Sigmoid colon (tissue), 7 donors: ENCODE results near the gene NPIPB2. TPM values are rescaled to one million over a fixed set of nuclear protein-coding genes. Genes with fewer than 3 reads are reported as not detected.
"Not testable (repeated sequence)": the region's sequence is repeated elsewhere in the genome, so short reads cannot be mapped to it uniquely, and the experiment has no call there.

ENCODE experiments used
- DNase-seq: peaks from one replicate; pipeline ENCODE4 v3.0.0-alpha.2; 2019
- H3K27ac ChIP-seq, 4 donors: fragments of 200-600 bp; sonication (generic); one replicate each; pipeline ENCODE4 v1.5.1; 2016 to 2019; ENCODE audit warnings: mild to moderate bottlenecking in 1 of 4
- H3K27me3 ChIP-seq, 3 donors: fragments of 200-600 bp; sonication (generic); one replicate each; pipeline ENCODE4 v1.5.1; 2019; ENCODE audit warnings: mild to moderate bottlenecking in 1 of 3
- H3K36me3 ChIP-seq, 4 donors: fragments of 200-600 bp; sonication (generic); one replicate each; pipeline ENCODE4 v1.5.1; 2016 to 2019
- H3K4me1 ChIP-seq, 4 donors: fragments of 200-600 bp; sonication (generic); one replicate each; pipeline ENCODE4 v1.5.1; 2017 to 2019
- H3K4me3 ChIP-seq, 4 donors: fragments of 200-600 bp; sonication (generic); one replicate each; pipeline ENCODE4 v1.5.1; 2017 to 2019; ENCODE audit warnings: mild to moderate bottlenecking in 2 of 4, moderate library complexity in 1 of 4
- H3K9me3 ChIP-seq, 4 donors: fragments of 200-600 bp in 3 of 4; sonication (generic) in 3 of 4; one replicate each; pipeline versions ENCODE4 v1.5.1 to v1.6.1; 2013 to 2019
- EP300 ChIP-seq, 4 donors: sonication (generic); formaldehyde crosslinking; IDR thresholded peaks; one replicate each; pipeline ENCODE4 v1.6.1; 2017; ENCODE audit warnings: antibody characterized with exemption in 4 of 4
- POLR2A ChIP-seq, 2 donors: fragments of 450-650 bp; IDR thresholded peaks; one replicate each; pipeline ENCODE4 v1.6.1; 2016; ENCODE audit warnings: antibody characterized with exemption in 2 of 2, mild to moderate bottlenecking in 2 of 2, moderate library complexity in 2 of 2
- POLR2AphosphoS5 ChIP-seq, 4 donors: sonication (generic); formaldehyde crosslinking; IDR thresholded peaks; one replicate each; pipeline ENCODE4 v1.6.1; 2017; ENCODE audit warnings: antibody characterized with exemption in 4 of 4
- WGBS, 2 donors: extraction: QIAGEN DNeasy Blood & Tissue Kit; methylation state at CpG; one replicate each; pipeline ENCODE4 v1.1.7; 2013; 5-methylcytosine and 5-hydroxymethylcytosine counted together
- intact Hi-C: fragments of 100-400 bp; cut with DNase I; formaldehyde crosslinking; loops from one replicate; pipeline ENCODE4 v1.15.1; 2023
- polyA plus RNA-seq, 3 donors: library from polyadenylated mRNA; stranded (reverse); fragments of 200-250 nt; gene quantifications; one replicate each; pipeline ENCODE4 v1.2.3, GENCODE V29; 2013
- total RNA-seq, 4 donors: library from RNA; depleted of rRNA; stranded (reverse); fragments of >200 nt; gene quantifications; one replicate each; pipeline ENCODE4 v1.1.0, GENCODE V29; 2016
- TF ChIP-seq, protein P1 (sequence below), 4 experiments: fragments of 450-650 bp in 3 of 4; fragments of 200-600 bp in 1 of 4; IDR thresholded peaks; one replicate each; pipeline ENCODE4 v1.5.1; 2016 to 2019; ENCODE audit warnings: antibody characterized with exemption in 4 of 4, mild to moderate bottlenecking in 3 of 4, moderate library complexity in 2 of 4
- donor health status: healthy with polysubstance abuse.
- donor health status: Bipolar disorder and iron deficiency.
- donor health status: healthy.

The NPIPB2 gene
- total and polyA plus RNA-seq, 7 donors, result 1.6 to 36.8 (median 3.0) TPM

- no peaks in the 10 kb centered on the region for H3K9me3 ChIP-seq
- intact Hi-C loops, result no loop called here
- H3K27ac ChIP-seq, result no peak overlapping the region
- no peak for DNase-seq
- H3K4me1 ChIP-seq, result no peaks in the 10 kb centered on the region
- H3K36me3 ChIP-seq, result no peaks in the 10 kb centered on the region
- H3K4me3 ChIP-seq, result no peak overlapping the region
- no peaks in the 10 kb centered on the region for H3K27me3 ChIP-seq
- 22 to 25% methylated on average over 4 of the region's 4 CpGs for WGBS, 2 donors
- TF ChIP-seq POLR2AphosphoS5 (IDR thresholded peaks at IDR 0.05) (no peak), POLR2A (IDR thresholded peaks at IDR 0.05) (no peak)
- TF ChIP-seq, protein P1, sequence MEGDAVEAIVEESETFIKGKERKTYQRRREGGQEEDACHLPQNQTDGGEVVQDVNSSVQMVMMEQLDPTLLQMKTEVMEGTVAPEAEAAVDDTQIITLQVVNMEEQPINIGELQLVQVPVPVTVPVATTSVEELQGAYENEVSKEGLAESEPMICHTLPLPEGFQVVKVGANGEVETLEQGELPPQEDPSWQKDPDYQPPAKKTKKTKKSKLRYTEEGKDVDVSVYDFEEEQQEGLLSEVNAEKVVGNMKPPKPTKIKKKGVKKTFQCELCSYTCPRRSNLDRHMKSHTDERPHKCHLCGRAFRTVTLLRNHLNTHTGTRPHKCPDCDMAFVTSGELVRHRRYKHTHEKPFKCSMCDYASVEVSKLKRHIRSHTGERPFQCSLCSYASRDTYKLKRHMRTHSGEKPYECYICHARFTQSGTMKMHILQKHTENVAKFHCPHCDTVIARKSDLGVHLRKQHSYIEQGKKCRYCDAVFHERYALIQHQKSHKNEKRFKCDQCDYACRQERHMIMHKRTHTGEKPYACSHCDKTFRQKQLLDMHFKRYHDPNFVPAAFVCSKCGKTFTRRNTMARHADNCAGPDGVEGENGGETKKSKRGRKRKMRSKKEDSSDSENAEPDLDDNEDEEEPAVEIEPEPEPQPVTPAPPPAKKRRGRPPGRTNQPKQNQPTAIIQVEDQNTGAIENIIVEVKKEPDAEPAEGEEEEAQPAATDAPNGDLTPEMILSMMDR (IDR thresholded peaks at IDR 0.05), result no peak
Measured at GRCh38 chr16:11949527-11949926, 7.7 kb upstream of the NPIPB2 start.

DNA sequence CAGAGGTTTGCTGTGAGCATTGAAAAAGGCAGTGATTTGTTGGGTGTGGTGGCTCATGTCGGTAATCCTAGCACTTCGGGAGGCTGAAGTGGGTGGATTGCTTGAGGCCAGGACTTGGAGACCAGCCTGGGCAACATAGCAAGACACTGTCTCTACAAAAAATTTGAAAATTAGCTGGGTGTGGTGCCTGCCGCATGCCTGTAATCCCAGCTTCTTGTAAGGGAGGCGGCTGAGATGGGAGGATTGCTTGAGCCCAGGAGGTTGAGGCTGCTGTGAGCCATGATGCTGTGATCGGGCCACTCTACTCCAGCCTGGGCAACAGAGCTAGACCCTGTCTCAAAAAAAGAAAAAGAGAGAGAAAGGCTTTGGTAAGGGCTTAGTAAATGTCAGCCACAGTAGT is 7.0 kb upstream of the NPIPB2 start:
- DNase-seq, result no peak
- H3K27ac ChIP-seq, result no peak overlapping the region
- intact Hi-C loops, result no loop called here
- H3K27me3 ChIP-seq, result no peaks in the 10 kb centered on the region
- 78 to 94% methylated on average over 5 of the region's 5 CpGs for WGBS, 2 donors
- no peaks in the 10 kb centered on the region for H3K36me3 ChIP-seq
- no peaks in the 10 kb centered on the region for H3K4me1 ChIP-seq
- H3K4me3 ChIP-seq, result no peak overlapping the region
- H3K9me3 ChIP-seq, result no peaks in the 10 kb centered on the region
- no peak for TF ChIP-seq EP300 (IDR thresholded peaks at IDR 0.05)
- TF ChIP-seq, protein P1 (IDR thresholded peaks at IDR 0.05), result no peak
- TF ChIP-seq POLR2AphosphoS5 (IDR thresholded peaks at IDR 0.05), result no peak
- TF ChIP-seq POLR2A (IDR thresholded peaks at IDR 0.05), result no peak

GRCh38 chr16:11946433-11946832 is 4.6 kb upstream of the NPIPB2 start:
- Histone ChIP-seq H3K27me3 (no peaks in the 10 kb centered on the region), H3K36me3 (no peaks in the 10 kb centered on the region), H3K27ac (no peak overlapping the region), H3K4me3 (no peak overlapping the region), H3K4me1 (no peaks in the 10 kb centered on the region), H3K9me3 (no peaks in the 10 kb centered on the region)
- intact Hi-C loops, result no loop called here
- no peak for TF ChIP-seq POLR2A (IDR thresholded peaks at IDR 0.05)
- TF ChIP-seq, protein P1 (IDR thresholded peaks at IDR 0.05), result no peak
- TF ChIP-seq EP300 (IDR thresholded peaks at IDR 0.05), result no peak
- no peak for TF ChIP-seq POLR2AphosphoS5 (IDR thresholded peaks at IDR 0.05)
- 60 to 81% methylated on average over 3 of the region's 3 CpGs for WGBS, 2 donors
- no peak for DNase-seq

- intact Hi-C loops, DNase-seq, H3K27me3 ChIP-seq, H3K4me1 ChIP-seq, H3K4me3 ChIP-seq, H3K9me3 ChIP-seq, H3K36me3 ChIP-seq, H3K27ac ChIP-seq: not testable (repeated sequence)
- WGBS, 2 donors, result 86 to 88% methylated on average over 13 of the region's 13 CpGs
Measured at GRCh38 chr16:11927350-11927749, 14.5 kb downstream of the NPIPB2 start.

GRCh38 chr16:11924046-11924445 is 17.8 kb downstream of the NPIPB2 start:
- H3K27ac ChIP-seq, DNase-seq, intact Hi-C loops, H3K9me3 ChIP-seq, H3K27me3 ChIP-seq, H3K36me3 ChIP-seq, H3K4me3 ChIP-seq, H3K4me1 ChIP-seq: not testable (repeated sequence)
- 80 to 82% methylated on average over 10 of the region's 10 CpGs for WGBS, 2 donors

DNA sequence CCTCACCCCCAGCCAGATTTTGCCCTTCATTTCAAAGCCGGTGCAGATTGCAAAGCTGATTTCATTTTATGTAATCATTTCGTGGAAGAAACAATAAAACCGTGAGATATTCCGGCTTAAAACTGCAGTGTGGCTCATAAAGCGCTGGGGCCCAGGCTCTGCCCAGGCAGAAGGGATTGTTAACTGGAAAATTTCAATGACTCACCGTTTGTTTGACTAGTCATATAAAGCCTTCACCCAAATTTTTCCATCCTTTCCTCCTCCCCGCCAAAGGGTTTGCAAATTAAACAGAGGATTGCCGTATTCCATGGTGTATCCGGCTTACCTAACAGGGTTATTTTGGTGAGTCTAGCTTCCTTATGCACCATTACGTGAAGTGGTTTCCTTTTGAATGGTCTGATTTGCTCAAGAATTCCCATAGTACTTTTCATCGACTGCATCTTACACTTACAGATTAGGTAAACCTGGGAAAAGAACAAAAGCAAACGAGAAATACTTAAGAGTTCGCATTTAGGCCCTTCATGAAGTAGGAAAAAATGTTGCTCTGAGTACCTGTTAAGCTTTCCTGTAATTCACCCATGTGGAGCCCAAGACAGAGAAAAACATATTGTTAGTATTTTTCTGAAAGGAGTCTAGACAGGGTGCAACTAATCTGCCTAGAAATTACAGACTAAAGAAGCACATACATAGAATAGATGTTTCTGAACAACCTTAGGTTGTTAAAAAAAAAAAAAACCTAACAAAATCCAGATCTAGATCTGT is 25.1 kb downstream of the NPIPB2 start:
- intact Hi-C loops, result loop anchor here (1.0 to 5.0 kb wide), 3 partner anchors 60 to 174 kb away; partner anchors contain the start of genes RSL1D1, SNX29 and TXNDC11
- Histone ChIP-seq H3K27me3 (no peaks in the 10 kb centered on the region), H3K27ac (peak overlapping the region; percentile 95 to 98 (median 97)), H3K4me1 (peaks cover 0 to 35% (median 33%) of the 10 kb centered on the region in 4 donors), H3K9me3 (no peaks in the 10 kb centered on the region), H3K36me3 (no peaks in the 10 kb centered on the region), H3K4me3 (peak overlapping the region; percentile 38 to 98 (median 80))
- 16 to 57% methylated on average over 13 of the region's 13 CpGs for WGBS, 2 donors
- no peak for DNase-seq
- TF ChIP-seq, protein P1 (IDR thresholded peaks at IDR 0.05), result no peak
- TF ChIP-seq POLR2AphosphoS5 (IDR thresholded peaks at IDR 0.05) (peak in 1 of 4 donors; percentile 5), POLR2A (IDR thresholded peaks at IDR 0.05) (no peak), EP300 (IDR thresholded peaks at IDR 0.05) (peak in 1 of 4 donors; percentile 22)
